ENCODE data around the gene POLG2.

GRCh38 chr17:64455993-64456885 lies 40.6 kb downstream of the POLG2 start:
- TF ChIP-seq ZSCAN18 (CRISPR knock-in tag; IDR thresholded peaks at IDR 0.05) (no peak), HMGXB4 (CRISPR knock-in tag; IDR thresholded peaks at IDR 0.05) (no peak), GABPB1 (CRISPR knock-in tag; IDR thresholded peaks at IDR 0.05) (no peak), NR3C1 (CRISPR knock-in tag; conservative IDR thresholded peaks at IDR 0.05; ENCODE audit: low read depth) (no peak)
